ENCODE data around the gene VAMP2.

DNA sequence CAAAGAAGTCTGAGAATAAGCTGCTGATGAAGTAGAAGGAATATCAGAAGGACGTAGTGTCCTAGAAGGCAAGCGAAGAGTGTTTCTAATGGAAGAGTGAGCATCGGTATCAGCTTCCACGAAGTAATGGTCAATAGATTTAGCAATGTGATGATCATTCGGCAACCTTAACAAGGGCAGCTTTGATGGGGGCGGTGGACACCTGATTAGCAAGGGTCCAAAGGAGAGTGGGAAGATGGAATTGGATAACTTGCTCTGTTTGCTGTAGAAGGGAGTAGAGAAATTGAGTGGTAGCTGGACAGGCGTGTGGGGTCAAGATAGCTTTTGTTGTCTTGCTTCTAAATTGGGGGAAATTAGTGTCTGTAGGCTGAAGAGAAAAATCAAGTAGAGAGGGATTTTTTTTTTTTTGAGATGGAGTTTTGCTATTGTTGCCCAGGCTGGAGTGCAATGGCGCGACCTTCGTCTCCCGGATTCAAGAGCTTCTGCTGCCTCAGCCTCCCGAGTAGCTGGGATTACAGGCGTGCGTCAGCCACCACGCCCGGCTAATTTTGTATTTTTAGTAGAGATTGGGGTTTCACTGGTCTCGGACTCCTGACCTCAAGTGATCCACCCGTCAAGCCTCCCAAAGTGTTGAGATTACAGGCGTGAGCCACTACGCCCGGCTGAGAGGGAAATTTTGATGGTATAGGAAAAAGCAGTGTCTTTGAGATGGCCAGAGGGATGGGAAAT, 24.9 kb downstream of the VAMP2 start:
- no peak for TF ChIP-seq EZH2phosphoT487 (IDR thresholded peaks at IDR 0.05; ENCODE audit: borderline replicate concordance, low read length)
- TF ChIP-seq, protein P1, sequence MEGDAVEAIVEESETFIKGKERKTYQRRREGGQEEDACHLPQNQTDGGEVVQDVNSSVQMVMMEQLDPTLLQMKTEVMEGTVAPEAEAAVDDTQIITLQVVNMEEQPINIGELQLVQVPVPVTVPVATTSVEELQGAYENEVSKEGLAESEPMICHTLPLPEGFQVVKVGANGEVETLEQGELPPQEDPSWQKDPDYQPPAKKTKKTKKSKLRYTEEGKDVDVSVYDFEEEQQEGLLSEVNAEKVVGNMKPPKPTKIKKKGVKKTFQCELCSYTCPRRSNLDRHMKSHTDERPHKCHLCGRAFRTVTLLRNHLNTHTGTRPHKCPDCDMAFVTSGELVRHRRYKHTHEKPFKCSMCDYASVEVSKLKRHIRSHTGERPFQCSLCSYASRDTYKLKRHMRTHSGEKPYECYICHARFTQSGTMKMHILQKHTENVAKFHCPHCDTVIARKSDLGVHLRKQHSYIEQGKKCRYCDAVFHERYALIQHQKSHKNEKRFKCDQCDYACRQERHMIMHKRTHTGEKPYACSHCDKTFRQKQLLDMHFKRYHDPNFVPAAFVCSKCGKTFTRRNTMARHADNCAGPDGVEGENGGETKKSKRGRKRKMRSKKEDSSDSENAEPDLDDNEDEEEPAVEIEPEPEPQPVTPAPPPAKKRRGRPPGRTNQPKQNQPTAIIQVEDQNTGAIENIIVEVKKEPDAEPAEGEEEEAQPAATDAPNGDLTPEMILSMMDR (IDR thresholded peaks at IDR 0.05; ENCODE audit: low read depth, low read length, poor library complexity, severe bottlenecking): no peak
